ENCODE data around the gene SLC7A9. TPM values are rescaled to one million over a fixed set of nuclear protein-coding genes. Genes with fewer than 3 reads are reported as not detected.

The SLC7A9 gene
- total and polyA plus RNA-seq, 2 of the 13 experiments (the other 11 are each of a cell fraction or from before 2014, with no cell fraction given), result 4.7 to 8.3 TPM

DNA sequence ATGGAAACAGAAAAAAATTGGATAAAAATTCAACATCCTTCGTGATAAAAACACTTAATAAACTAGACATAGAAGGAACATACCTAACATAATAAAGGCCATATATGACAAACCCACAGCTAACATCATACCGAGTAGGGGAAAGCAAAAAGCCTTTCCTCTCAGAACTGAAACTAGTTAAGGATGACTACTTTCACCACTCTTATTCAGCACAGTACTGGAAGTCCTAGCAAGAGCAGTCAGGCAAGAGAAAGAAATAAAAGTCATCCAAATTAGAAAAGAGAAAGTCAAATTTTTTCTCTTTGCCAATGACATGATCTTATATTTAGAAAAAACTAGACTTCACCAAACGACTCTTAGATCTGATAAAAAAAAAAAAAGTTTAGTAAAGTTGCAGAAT, 25.8 kb upstream of the SLC7A9 start:
- Histone ChIP-seq H3K4me1 (ENCODE audit: insufficient read depth, low read length) (no peaks in the 10 kb centered on the region), H3K9me3 (ENCODE audit: low read length) (peaks cover 14% of the 10 kb centered on the region), H3K27me3 (ENCODE audit: control insufficient read depth in 1 of 2, insufficient read depth in 2 of 2, low read length in 2 of 2) (no peaks in the 10 kb centered on the region), H3K36me3 (replicated peaks in 1 of 2; ENCODE audit: control insufficient read depth in 1 of 2, insufficient read depth in 2 of 2, low read length in 2 of 2) (no peaks in the 10 kb centered on the region; a peak in 1 of 5 replicates), H4K20me1 (ENCODE audit: insufficient read depth, low read length) (no peaks in the 10 kb centered on the region), H3K4me3 (replicated peaks in 1 of 3; ENCODE audit: insufficient read depth in 1 of 3, low read depth in 2 of 3, low read length in 3 of 3) (no peak overlapping the region), H3K27ac (ENCODE audit: extremely low read length, insufficient read depth, low read length) (no peak overlapping the region), H3K9ac (ENCODE audit: insufficient read depth, low read depth, low read length) (no peak overlapping the region), H3K4me2 (ENCODE audit: low read depth, low read length) (no peak overlapping the region), H2AFZ (ENCODE audit: low read length) (no peak overlapping the region), H3K79me2 (ENCODE audit: insufficient read depth, low read length) (no peaks in the 10 kb centered on the region)
- BruUV-seq (replicated peaks), result no TSS peak
- 77% methylated on average over 3 of the region's 3 CpGs for WGBS (ENCODE audit: low lambda C conversion rate)
- ChIA-PET POLR2A (no interaction called here), CTCF (ENCODE audit: low intra/inter-chr PET ratio, low total read pairs) (no interaction called here)
- DNase-seq (ENCODE audit: low spot score) (no peak), ATAC-seq (no peak), FAIRE-seq (no peak)
- TF ChIP-seq SRSF1 (optimal IDR thresholded peaks at IDR 0.05; ENCODE audit: low read depth, low read length), result no peak
- TF ChIP-seq ZBTB21 (CRISPR knock-in tag; IDR thresholded peaks at IDR 0.05), result no peak
- no peak for TF ChIP-seq FLYWCH1 (CRISPR knock-in tag; IDR thresholded peaks at IDR 0.05)
- no peak for TF ChIP-seq CBX5 (CRISPR knock-in tag; IDR thresholded peaks at IDR 0.05; ENCODE audit: borderline replicate concordance)
- no peak for TF ChIP-seq ZFAT (CRISPR knock-in tag; conservative IDR thresholded peaks at IDR 0.05)
- no peak for TF ChIP-seq NRL (CRISPR knock-in tag; IDR thresholded peaks at IDR 0.05; ENCODE audit: borderline replicate concordance)
- no peak for TF ChIP-seq XBP1 (CRISPR knock-in tag; IDR thresholded peaks at IDR 0.05)
- no peak for TF ChIP-seq BRD4 (CRISPR knock-in tag; IDR thresholded peaks at IDR 0.05)
- no peak for TF ChIP-seq ATAD3A (CRISPR knock-in tag; IDR thresholded peaks at IDR 0.05)
- TF ChIP-seq ZNF639 (CRISPR knock-in tag; conservative IDR thresholded peaks at IDR 0.05), result no peak
- no peak for TF ChIP-seq PRMT3 (CRISPR knock-in tag; IDR thresholded peaks at IDR 0.05; ENCODE audit: borderline replicate concordance, low read depth)
- no peak for TF ChIP-seq ATF4 (CRISPR knock-in tag; IDR thresholded peaks at IDR 0.05)
- TF ChIP-seq MIER3 (CRISPR knock-in tag; IDR thresholded peaks at IDR 0.05; ENCODE audit: borderline replicate concordance), result no peak
- no peak for TF ChIP-seq POLR2AphosphoS5 (IDR thresholded peaks at IDR 0.05; ENCODE audit: low read depth, low read length)
- TF ChIP-seq GATAD1 (CRISPR knock-in tag; IDR thresholded peaks at IDR 0.05), result no peak
- TF ChIP-seq, protein P1, sequence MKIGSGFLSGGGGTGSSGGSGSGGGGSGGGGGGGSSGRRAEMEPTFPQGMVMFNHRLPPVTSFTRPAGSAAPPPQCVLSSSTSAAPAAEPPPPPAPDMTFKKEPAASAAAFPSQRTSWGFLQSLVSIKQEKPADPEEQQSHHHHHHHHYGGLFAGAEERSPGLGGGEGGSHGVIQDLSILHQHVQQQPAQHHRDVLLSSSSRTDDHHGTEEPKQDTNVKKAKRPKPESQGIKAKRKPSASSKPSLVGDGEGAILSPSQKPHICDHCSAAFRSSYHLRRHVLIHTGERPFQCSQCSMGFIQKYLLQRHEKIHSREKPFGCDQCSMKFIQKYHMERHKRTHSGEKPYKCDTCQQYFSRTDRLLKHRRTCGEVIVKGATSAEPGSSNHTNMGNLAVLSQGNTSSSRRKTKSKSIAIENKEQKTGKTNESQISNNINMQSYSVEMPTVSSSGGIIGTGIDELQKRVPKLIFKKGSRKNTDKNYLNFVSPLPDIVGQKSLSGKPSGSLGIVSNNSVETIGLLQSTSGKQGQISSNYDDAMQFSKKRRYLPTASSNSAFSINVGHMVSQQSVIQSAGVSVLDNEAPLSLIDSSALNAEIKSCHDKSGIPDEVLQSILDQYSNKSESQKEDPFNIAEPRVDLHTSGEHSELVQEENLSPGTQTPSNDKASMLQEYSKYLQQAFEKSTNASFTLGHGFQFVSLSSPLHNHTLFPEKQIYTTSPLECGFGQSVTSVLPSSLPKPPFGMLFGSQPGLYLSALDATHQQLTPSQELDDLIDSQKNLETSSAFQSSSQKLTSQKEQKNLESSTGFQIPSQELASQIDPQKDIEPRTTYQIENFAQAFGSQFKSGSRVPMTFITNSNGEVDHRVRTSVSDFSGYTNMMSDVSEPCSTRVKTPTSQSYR (CRISPR knock-in tag; IDR thresholded peaks at IDR 0.05; ENCODE audit: borderline replicate concordance), result no peak
- no peak for TF ChIP-seq SP1 (IDR thresholded peaks at IDR 0.05)
- TF ChIP-seq SP1 (CRISPR knock-in tag; IDR thresholded peaks at IDR 0.05), result no peak
- TF ChIP-seq SP5 (CRISPR knock-in tag; IDR thresholded peaks at IDR 0.05; ENCODE audit: borderline replicate concordance, low read depth), result no peak
- no peak for TF ChIP-seq ZNF580 (CRISPR knock-in tag; IDR thresholded peaks at IDR 0.05; ENCODE audit: borderline replicate concordance, low read depth)
- TF ChIP-seq EED (CRISPR knock-in tag; IDR thresholded peaks at IDR 0.05), result no peak
- intact Hi-C loops (cut with micrococcal nuclease; ENCODE audit: unreplicated experiment) (no loop called here), in situ Hi-C loops (cut with HindIII; ENCODE audit: extremely low pct_ligation_motif_present, low pct_unique_long_range_greater_than_20kb) (no loop called here)
